Peyer's patch (tissue), 4 donors: Measurements from ENCODE around the gene MTMR3. TPM values are rescaled to one million over a fixed set of nuclear protein-coding genes. Genes with fewer than 3 reads are reported as not detected.

Source experiments
- DNase-seq, 3 donors: peaks; one replicate each; pipeline ENCODE4 v3.0.0-alpha.2; 2017 to 2019
- H3K27ac ChIP-seq, 4 donors: fragments of 200-600 bp; sonication (generic); one replicate each; pipeline ENCODE4 v1.5.1; 2016 to 2019
- H3K27me3 ChIP-seq, 2 donors: fragments of 200-600 bp; sonication (generic); one replicate each; pipeline ENCODE4 v1.5.1; 2019
- H3K36me3 ChIP-seq, 3 donors: fragments of 200-600 bp; sonication (generic); one replicate each; pipeline ENCODE4 v1.5.1; 2016 to 2019
- H3K4me1 ChIP-seq, 4 donors: fragments of 200-600 bp; sonication (generic); one replicate each; pipeline ENCODE4 v1.5.1; 2016 to 2019
- H3K4me3 ChIP-seq, 4 donors: fragments of 200-600 bp; sonication (generic); 1 replicate in 3 of 4; 2 replicates in 1 of 4; pipeline ENCODE4 v1.5.1; 2016 to 2019; ENCODE audit warnings: mild to moderate bottlenecking in 1 of 4
- H3K9me3 ChIP-seq, 4 donors: fragments of 200-600 bp; sonication (generic); one replicate each; pipeline ENCODE4 v1.5.1; 2016 to 2019; ENCODE audit warnings: mild to moderate bottlenecking in 1 of 4
- POLR2A ChIP-seq, 2 donors: fragments of 450-650 bp; IDR thresholded peaks; one replicate each; pipeline ENCODE4 v1.5.1; 2017; ENCODE audit warnings: antibody characterized with exemption in 2 of 2, mild to moderate bottlenecking in 2 of 2, moderate library complexity in 2 of 2
- total RNA-seq, 4 donors: library from RNA; depleted of rRNA; stranded (reverse); fragments of >200 nt; gene quantifications; one replicate each; pipeline ENCODE4 v1.1.0, GENCODE V29; 2016
- TF ChIP-seq, protein P1 (sequence below), 6 experiments: fragments of 450-650 bp in 4 of 6; fragments of 200-600 bp in 2 of 6; sonication (generic) in 1 of 6; IDR thresholded peaks; one replicate each; pipeline ENCODE4 v1.5.1; 2017 to 2019; ENCODE audit warnings: antibody characterized with exemption in 6 of 6, mild to moderate bottlenecking in 3 of 6, moderate library complexity in 1 of 6

Gene MTMR3
- total RNA-seq, 4 donors from 2014 or later, result 49.4 to 97.8 (median 84.0) TPM

DNA sequence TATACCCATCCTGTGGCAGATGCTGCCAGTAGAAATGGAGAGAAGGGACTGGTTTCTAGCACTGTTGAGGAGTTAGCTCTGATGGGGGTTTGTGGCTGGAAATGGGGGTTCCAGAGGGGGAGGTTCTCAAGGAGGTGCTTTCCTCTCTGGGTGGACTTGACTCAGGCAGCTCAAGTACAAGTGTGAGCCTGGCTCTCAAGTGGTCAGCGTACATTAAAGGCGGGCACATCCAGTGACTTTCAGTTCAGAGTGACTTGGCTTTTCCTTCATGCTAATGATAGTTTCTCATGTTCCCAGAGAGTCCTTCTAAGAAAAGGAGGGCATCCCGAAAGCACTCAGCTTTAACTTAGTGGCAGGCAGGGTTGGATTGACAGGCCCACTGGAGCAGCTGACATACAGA, 138.4 kb downstream of the MTMR3 start:
- H3K27ac ChIP-seq, result no peak overlapping the region
- no peak for TF ChIP-seq POLR2A (IDR thresholded peaks at IDR 0.05)
- TF ChIP-seq, protein P1, sequence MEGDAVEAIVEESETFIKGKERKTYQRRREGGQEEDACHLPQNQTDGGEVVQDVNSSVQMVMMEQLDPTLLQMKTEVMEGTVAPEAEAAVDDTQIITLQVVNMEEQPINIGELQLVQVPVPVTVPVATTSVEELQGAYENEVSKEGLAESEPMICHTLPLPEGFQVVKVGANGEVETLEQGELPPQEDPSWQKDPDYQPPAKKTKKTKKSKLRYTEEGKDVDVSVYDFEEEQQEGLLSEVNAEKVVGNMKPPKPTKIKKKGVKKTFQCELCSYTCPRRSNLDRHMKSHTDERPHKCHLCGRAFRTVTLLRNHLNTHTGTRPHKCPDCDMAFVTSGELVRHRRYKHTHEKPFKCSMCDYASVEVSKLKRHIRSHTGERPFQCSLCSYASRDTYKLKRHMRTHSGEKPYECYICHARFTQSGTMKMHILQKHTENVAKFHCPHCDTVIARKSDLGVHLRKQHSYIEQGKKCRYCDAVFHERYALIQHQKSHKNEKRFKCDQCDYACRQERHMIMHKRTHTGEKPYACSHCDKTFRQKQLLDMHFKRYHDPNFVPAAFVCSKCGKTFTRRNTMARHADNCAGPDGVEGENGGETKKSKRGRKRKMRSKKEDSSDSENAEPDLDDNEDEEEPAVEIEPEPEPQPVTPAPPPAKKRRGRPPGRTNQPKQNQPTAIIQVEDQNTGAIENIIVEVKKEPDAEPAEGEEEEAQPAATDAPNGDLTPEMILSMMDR (IDR thresholded peaks at IDR 0.05), result no peak
- peaks cover 0 to 99% (median 2%) of the 10 kb centered on the region in 3 donors for H3K36me3 ChIP-seq
- H3K4me1 ChIP-seq, result no peaks in the 10 kb centered on the region
- no peaks in the 10 kb centered on the region for H3K27me3 ChIP-seq
- no peaks in the 10 kb centered on the region for H3K9me3 ChIP-seq
- DNase-seq, result no peak
- H3K4me3 ChIP-seq, result no peak overlapping the region

DNA sequence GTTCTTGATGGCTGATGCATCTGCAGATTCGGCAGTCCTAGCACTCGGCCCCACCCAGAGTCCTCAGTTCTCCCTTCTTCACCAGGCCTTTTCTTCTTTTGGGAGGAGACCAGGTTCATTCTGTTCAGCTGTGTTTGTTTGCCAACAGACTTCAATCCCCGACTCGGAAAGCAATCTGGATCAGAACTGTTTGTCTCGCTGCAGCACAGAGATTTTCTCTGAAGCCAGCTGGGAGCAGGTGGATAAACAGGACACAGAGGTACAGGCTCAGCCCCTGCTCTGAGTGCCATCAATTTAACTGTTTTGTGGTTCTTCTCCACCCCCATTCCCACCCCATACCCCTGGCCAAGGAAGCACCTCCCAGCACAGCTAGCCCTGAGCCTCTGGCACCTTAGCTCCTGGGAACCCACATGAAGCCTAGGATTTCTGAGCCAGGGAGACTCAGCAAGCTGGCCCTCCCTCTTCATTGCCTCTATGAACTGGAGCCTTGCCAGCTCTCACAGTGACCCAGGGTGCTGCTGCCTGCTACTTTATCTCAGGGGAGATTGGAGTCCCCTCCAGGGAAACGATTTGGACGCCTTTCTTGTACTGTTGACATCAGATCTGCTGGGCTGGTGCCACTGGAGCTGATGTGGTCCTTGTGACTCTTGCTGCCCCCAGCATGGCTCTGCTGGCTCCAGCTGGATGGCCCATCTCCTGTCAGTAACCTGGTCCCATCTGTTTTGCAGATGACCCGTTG, 139.1 kb downstream of the MTMR3 start:
- H3K4me3 ChIP-seq, result no peak overlapping the region
- no peaks in the 10 kb centered on the region for H3K9me3 ChIP-seq
- peaks cover 0 to 97% (median 2%) of the 10 kb centered on the region in 3 donors for H3K36me3 ChIP-seq
- DNase-seq, result no peak
- H3K27me3 ChIP-seq, result no peaks in the 10 kb centered on the region
- no peak for TF ChIP-seq POLR2A (IDR thresholded peaks at IDR 0.05)
- TF ChIP-seq, protein P1 (IDR thresholded peaks at IDR 0.05), result no peak
- H3K27ac ChIP-seq, result no peak overlapping the region
- peaks cover 0 to 3% (median 0%) of the 10 kb centered on the region in 4 donors for H3K4me1 ChIP-seq

DNA sequence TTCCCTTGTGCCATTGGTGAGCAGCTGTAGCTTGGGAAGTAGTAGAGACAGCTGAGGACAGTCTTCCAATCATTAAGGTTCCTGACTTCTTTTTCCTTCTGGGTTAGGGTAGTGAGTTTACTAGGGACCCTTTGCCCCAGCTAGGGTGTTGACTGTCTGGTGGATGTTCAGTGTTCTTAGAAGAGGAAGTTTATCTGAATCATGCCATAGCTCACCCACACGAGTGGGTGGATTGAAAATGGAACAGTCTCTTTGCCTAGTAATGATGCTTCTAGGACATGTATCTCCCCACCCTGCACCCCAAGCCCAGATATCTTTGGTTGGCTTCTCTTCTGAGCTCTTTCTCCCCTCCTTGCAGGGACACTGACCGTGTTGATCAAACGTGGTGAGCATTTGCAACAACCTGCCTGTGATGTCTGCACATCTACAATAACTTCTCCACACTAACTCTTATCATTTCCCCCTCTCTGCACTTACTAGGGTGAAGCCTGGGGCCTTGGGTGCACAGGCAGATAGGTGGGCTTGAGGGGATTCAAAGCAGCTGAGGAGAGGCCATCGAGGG, 140.2 kb downstream of the MTMR3 start:
- Histone ChIP-seq H3K4me1 (peaks cover 0 to 4% (median 0%) of the 10 kb centered on the region in 4 donors), H3K27ac (no peak overlapping the region), H3K27me3 (no peaks in the 10 kb centered on the region), H3K36me3 (peaks cover 0 to 91% (median 2%) of the 10 kb centered on the region in 3 donors), H3K9me3 (no peaks in the 10 kb centered on the region), H3K4me3 (no peak overlapping the region)
- DNase-seq, result no peak
- TF ChIP-seq POLR2A (IDR thresholded peaks at IDR 0.05), result no peak
- TF ChIP-seq, protein P1 (IDR thresholded peaks at IDR 0.05), result no peak

DNA sequence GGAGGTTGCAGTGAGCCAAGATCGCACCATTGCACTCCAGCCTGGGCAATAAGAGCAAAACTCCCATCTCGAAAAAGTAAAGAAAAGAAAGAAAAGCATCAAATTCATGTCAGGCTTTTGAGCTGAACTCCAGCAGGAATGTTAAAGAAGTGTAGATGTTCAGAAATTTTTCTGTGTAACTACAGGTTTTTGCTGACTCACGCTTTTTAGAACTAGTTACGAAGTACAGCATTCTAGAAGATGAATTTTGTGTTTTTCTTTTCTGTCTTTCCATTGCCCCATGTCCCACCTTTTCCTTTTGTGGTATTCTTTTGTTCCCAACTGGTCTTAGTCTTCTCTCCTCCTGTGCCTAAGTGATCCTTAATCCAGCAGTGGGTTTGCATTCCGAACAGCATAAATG, 141.3 kb downstream of the MTMR3 start:
- Histone ChIP-seq H3K27me3 (no peaks in the 10 kb centered on the region), H3K4me3 (no peak overlapping the region), H3K4me1 (peaks cover 0 to 4% (median 0%) of the 10 kb centered on the region in 4 donors), H3K27ac (no peak overlapping the region), H3K36me3 (peaks cover 0 to 87% (median 2%) of the 10 kb centered on the region in 3 donors), H3K9me3 (no peaks in the 10 kb centered on the region)
- TF ChIP-seq POLR2A (IDR thresholded peaks at IDR 0.05), result no peak
- TF ChIP-seq, protein P1 (IDR thresholded peaks at IDR 0.05), result no peak
- no peak for DNase-seq

DNA sequence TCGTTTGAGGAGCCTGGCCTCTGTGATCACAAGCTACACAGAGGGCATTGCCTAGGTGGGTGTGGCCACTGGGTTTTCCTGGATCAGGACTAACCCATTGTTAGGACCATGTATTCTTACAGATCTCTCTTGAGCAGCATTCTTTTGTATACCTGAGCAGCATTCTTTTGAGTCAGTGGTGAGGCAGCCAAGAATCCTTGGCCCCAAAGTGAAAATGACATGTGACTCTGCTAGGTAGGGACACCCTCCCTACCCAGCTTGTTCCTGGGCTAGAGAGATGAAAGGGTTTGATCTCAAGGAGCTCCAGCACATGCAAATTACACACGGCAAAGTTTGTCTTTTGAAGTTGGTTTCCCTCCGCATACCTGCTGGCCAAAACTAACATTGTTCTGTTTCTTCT, 142.2 kb downstream of the MTMR3 start:
- Histone ChIP-seq H3K27ac (no peak overlapping the region), H3K9me3 (no peaks in the 10 kb centered on the region), H3K4me3 (no peak overlapping the region), H3K36me3 (peaks cover 0 to 77% (median 2%) of the 10 kb centered on the region in 3 donors), H3K4me1 (peaks cover 0 to 4% (median 0%) of the 10 kb centered on the region in 4 donors), H3K27me3 (no peaks in the 10 kb centered on the region)
- TF ChIP-seq, protein P1 (IDR thresholded peaks at IDR 0.05), result no peak
- TF ChIP-seq POLR2A (IDR thresholded peaks at IDR 0.05), result no peak
- DNase-seq, result no peak
